ENCODE results near the gene SHISA7. TPM values are rescaled to one million over a fixed set of nuclear protein-coding genes. Genes with fewer than 3 reads are reported as not detected.
A peak's percentile ranks its signal among the peaks of the same experiment; 100 is the strongest.
"Not testable (repeated sequence)": the region's sequence is repeated elsewhere in the genome, so short reads cannot be mapped to it uniquely, and the experiment has no call there.

The SHISA7 gene
- total RNA-seq, 1 experiment from 2014 or later = 0.06 TPM

DNA sequence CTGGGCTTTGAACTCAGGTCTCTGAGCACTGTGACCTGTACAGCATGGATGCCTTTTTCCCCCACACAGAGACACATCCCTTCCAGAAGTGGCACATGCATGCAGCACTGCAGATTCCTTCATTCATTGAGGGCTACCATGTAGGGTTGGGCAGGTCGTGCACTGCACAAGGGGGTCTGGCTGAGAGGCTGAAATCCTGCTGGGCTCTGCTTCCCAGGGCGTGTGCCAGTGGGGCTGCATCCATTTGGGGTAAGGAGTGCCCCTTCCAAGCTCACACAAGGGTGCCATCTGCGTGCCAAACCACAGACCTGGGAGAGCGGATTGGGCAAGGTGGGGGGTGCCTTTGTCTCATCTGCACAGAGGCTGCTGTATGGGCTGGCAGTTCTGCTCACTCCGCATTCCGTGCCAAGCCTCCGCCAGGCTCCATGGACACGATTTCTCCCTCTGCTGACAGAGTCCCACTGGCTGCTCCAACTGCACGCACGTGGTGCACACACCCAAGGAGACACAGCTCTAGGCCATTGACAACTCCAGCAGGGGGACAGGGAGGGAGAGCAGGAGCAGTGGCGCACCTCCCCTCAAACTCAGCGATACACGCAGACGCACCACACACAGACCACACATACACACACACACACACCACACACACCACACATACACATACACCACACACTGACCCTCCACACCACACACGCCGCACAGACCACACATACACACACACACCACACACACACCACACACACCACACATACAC, 4.5 kb upstream of the SHISA7 start:
- peak; percentile 52 for DNase-seq (ENCODE audit: low read depth)

DNA sequence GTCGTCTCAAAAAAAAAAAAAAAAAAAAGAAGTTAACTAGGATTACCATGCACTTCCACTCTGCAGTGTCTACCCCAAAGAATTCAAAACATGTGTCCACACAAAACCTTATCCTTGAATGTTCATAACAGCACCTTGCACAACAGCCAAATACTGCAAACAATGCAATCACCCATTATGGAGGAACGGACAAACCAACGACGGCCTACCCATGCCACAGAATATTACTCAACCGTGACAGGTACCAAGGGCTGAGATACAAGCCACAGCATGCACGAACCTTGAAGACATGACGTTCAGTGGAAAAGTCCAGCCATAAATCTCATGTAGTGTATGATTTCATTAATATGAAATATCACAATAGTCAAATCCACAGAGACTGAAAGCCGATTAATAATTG, 3.0 kb upstream of the SHISA7 start:
- no peak for DNase-seq (ENCODE audit: low read depth)

DNA sequence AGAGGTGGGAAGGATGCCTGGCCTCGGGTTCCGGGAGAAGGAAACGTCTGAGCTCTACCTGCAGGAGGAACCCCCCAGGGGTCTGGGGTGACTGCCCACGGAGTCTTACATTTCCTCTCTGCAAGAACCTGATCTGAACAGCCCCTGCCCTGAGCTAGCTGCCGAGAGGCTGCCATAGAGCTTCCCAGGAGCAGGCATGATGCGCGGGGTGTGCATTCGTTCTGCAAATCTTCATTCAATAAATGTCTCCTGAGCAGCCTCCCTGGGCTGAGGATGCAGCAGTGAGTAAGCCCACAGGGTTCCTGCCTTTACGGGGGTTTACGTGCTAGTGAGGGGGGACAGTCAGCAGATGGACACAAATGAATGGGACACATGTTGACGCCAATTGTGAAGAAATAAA, 1.5 kb upstream of the SHISA7 start:
- no peak for DNase-seq (ENCODE audit: low read depth)

DNA sequence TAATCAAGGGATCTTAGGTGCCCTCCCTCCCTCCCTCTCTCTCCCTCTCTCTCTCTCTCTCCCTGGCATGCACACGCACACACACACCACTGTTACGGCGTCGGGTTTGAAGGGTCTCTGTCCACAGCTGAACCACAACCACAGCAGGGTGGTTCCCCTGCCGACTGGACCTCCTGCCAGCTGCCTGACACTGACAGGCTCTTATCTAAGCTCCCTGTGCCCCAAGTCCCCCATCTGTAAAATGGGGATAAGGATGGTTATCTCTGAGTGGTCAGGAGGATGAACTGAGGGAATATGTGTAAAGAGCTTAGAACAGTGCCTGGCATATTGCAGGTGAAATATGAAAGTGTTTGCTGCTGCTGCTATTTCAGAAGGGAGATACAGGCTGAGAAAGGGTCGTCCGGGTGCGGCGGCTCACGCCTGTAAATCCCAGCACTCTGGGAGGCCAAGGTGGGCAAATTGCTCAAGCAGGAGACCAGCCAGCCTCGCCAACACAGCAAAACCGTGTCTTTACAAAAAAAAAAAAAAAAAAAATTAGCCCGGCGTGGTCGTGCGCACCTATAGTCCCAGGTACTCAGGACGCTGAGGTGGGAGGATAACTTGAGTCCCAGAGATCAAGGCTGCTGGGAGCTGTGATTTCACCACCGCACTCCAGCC, 852 bp upstream of the SHISA7 start:
- DNase-seq (ENCODE audit: low read depth) = no peak

DNA sequence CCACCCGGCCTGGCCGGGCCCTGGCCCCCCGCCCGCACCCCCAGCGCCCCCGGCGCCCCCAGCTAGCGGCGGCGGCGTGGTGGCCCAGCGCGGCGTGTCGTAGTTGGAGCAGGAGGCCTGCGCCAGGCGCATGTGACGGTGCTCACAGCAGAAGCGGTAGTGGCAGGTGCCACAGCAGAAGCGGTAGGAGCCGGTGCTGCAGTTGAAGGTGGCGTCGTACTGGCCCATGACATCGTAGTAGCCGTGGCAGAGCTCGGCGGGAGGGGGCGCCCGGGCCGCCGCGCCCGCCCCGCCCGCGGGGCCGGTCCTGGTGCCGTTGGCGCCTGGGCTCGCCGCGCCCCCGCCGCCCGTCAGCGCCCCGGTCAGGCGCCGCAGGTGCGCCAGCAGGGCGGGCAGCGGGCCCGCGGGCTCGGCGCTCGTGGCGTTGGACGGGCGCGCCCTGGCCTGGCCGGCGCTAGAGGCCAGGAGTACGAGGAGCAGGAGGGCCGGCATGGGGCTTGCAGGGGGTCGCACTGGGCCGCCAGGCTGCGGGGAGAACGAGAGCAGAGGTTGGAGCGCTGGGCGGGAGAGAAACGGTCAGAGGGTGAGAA, 633 bp downstream of the SHISA7 start:
- DNase-seq (ENCODE audit: low read depth) = no peak

DNA sequence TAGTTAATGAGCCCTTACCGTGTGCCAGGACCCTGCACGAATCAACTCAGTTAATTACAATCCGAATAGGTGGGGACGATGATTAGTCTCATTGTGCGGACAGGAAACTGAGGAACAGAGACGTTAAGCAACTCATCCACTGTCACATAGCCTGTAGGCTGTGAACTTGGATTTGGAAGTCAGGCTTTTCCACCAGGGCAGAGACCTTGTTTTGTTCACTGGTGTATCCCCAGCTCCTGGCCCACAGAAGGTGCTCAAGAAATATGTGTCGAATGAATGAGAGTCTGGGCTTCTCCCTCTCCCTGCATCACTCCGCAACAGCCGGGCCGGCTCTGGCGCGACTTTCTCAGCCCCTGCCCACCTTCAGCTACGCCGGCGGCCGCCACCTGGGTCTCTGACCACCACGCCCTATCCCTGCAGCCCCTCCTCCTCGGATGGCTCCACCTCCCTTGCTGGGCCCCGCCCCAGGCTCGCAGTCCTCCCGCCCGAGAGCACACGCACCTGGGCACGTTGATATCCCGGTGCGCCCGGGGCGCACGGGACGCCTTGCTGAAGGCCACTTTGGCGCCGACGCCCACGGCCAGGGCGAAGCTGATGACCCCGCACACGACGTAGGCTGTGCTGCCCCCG, 1.3 kb downstream of the SHISA7 start:
- DNase-seq (ENCODE audit: low read depth) = no peak

DNA sequence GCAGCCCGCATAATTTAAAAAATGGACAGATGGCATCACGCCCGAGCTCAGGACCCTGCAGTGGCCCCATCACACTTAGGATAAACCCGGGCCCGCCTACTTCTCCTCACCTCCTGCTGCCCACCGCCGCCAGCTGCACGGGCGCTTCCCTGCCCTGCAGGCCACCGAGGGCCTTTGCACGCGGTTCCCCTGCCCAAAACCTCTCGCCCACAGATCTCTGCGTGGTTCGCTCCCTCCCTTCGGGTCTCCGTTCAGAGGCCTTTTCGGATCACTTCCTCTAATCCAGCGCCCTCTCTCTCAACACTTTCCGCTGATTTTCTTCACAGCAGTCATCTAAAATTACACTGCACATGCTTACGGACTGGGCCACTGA, 1.8 kb downstream of the SHISA7 start:
- no peak for DNase-seq (ENCODE audit: low read depth)

DNA sequence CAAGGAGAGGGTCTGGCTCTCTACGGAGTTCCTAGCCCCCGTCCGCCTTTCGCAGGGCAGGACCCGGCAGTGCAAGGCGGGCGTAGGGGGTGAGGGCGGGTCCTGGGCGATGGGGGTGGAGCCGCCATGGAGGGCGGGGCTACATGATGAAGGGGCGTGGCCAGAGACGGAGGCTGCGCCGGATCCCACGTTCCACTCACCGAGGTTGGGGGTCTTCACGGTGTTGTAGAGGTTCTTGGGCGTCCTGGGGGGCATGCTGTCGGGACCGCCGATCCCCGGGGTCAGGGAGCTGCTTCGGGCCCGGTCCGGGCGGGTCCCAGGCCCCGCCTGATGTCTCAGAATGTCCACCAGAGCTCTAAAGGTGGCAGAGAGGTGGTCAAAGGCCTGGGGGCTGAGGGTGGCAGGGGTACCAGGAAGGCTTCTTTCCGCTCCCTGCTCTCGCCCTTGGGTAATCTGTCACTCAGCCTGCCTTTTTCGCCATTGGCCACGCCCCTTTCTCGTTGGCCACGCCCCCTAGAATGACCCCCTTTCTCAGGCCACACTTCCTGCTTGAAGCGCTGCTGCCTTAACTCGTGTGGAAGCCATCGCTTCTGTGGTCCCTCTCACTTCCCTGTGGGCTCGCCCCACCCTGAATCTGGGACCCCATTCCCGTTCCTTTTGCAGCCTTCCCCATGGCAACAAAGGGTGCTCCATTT, 2.5 kb downstream of the SHISA7 start:
- DNase-seq (ENCODE audit: low read depth) = no peak

DNA sequence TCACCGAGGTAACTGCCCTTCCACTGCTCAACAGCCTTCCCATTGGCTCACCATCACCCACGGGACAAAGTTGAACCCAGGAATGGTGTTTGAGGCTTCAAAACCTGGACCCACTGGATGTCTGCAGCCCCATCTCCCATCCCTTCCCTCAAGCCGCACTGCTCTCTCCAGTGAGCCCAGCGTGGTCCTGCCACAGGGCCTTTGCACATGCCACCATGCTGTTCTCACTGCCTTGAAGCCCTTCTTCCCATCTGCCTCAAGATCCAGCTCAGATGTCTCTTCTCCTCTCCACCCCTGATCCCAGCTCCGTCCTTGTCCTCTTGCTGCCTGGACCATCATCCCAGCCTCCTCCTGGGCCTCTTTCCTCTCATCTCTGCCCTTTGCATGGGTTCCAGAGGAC, 4.0 kb downstream of the SHISA7 start:
- no peak for DNase-seq (ENCODE audit: low read depth)

DNA sequence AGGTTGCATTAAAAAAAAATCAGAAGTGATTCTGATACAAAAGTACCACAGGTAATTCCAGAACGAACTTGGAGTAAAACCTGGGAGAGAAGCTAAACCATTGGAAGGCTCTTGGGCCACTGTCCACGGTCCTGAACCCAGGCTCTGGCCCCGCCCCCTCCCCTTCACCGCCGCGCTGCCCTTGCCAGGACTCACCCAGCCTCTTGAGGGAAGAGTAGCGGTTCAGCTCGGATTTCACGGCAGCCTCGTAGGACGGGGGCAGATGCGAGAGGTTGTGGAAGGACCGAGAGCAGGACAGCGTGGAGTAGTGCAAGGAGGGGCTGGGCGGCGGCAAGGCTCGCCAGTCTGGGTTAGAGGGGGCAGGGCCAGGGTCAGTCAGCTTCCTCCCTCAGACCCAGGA, 5.7 kb downstream of the SHISA7 start:
- DNase-seq (ENCODE audit: low read depth) = peak; percentile 54

DNA sequence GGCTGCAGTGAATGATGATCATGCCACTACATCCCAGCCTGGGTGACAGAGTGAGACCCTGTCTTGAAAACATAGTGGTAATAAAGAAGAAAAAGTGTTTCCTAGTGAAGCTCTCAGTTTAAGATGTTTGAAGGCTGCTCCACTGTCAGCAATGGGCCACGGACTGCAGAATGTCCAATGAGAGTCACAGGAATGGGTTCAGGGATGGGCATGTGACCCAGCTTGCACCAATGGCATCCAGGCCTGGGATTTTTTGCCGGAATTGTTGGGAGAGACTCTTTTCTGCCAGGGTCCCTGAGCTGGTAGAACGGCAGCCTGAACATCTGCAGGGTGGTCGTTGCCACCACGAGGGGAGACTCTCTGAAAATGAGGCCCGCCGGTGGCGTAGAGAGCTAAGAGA, 6.3 kb downstream of the SHISA7 start:
- no peak for DNase-seq (ENCODE audit: low read depth)

DNA sequence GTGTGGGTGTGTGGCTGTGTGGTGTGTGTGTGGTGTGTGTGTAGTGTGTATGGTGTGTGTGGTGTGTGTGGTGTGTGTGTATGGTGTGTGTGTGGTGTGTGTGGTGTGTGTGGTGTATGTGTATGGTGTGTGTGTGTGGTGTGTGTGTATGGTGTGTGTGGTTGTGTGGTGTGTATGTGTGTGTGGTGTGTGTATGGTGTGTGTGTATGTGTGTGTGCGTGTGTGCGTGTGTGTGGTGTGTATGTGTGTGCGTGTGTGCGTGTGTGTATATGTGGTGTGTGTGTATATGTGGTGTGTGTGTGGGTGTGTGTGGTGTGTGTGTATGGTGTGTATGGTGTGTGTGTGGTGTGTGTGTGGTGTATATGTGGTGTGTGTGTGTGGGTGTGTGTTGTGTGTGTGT, 8.1 kb downstream of the SHISA7 start:
- DNase-seq (ENCODE audit: low read depth) = no peak

DNA sequence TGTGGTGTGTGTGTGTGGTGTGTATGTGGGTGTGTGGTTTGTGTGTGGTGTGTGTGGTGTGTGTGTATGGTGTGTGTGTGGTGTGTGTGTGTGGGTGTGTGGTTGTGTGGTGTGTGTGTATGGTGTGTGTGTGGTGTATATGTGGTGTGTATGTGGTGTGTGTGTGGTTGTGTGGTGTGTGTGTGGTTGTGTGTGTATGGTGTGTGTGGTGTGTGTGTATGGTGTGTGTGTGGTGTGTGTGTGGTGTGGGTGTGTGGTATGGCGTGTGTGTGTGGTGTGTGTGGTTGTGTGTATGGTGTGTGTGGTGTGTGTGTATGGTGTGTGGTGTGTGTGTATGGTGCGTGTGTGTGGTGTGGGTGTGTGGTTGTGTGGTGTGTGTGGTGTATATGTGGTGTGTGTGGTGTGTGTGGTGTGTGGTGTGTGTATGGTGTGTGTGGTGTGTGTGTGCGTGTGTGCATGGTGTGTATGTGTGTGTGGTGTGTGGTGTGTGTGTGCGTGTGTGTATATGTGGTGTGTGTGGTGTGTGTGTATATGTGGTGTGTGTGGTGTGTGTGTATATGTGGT, 8.7 kb downstream of the SHISA7 start:
- no peak for DNase-seq (ENCODE audit: low read depth)

DNA sequence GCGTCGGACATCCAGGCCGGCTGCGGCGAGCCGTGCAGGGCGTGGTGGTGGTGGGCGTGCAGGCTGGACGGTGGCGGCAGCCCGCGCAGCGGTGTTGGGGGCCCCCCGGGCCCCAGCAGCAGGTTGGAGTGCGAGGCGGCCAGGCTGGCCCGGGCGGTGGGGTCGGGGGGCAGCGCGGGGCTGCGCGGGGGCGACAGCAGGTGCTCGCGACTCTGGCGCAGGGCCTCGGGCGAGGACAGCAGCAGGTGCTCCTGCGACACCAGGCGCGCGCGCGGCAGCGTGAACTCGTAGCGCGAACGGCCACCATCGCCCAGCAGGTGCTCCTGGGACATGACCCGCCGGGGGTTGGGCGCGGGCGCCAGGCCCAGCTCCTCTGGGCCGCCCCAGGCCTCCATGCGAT, 9.8 kb downstream of the SHISA7 start:
- DNase-seq (ENCODE audit: low read depth) = no peak

DNA sequence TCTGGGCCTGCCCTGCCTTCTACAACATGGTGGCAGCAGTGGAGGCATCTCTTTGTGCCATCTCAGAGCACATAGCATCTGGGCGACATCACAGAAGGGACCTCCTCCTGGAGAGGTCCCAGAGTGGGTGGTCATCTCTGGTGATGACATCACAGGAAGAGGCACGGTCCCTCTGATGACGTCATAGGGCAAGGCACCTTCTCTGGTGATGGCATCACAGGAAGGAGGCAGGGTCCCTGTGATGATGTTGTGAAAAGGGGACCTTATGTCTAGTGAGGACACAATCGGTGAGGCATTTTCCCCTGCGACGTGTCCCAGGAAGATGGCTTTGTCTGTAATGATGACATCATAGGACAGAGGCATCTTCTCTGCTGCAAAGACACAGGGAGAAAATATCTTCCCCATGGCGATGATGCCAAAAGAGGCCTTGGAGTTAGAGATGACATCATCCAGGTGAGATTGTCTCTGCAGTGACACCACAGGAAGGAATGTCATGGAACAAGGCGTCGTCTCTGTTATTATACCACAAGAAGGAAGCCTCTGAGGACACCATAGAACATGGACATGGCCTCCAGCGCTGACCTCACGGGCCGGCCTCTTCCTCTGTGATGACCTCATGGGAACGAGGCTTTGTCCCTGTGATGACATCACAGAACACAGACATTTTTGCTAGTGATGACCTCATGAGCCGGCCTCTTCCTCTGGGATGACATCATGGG, 10.7 kb downstream of the SHISA7 start:
- DNase-seq (ENCODE audit: low read depth) = no peak

DNA sequence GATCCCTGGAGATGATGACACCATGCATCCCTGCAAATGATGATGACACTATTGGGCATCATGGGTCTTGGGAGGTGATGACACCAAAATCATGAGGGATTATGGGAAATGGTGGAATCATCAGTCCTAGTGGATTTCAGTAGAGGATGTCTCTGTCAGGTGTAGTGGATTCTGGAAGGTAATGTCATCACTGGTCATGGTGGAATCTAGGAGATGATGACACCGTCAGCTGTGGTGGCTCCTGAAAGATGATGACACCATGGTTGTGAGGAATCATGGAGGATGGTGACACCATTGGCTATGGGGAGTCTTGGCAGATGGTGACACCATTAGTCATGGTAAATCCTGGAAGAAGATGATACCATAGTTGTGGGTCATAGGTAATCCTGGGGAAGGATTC, 11.9 kb downstream of the SHISA7 start:
- DNase-seq (ENCODE audit: low read depth) = no peak

DNA sequence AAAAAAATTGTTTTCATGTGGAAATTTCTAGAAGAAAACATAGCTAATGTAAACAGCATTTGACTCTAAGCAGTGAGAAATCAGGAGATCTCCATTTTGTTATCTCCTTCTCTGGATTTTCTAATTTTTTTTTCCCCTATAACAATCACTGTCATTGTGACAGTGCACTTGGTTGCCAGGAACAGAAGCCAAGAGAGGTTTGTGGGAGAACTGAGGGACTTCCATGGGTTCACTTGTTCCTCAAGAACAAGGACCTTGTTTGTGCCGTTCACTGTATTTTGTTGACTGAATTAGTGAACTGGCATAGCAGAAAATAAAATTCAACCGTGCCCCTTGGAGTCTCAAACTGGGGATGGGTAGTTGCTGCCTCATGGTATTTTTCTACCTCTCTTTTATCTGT, 17.1 kb downstream of the SHISA7 start:
- DNase-seq (ENCODE audit: low read depth) = no peak

DNA sequence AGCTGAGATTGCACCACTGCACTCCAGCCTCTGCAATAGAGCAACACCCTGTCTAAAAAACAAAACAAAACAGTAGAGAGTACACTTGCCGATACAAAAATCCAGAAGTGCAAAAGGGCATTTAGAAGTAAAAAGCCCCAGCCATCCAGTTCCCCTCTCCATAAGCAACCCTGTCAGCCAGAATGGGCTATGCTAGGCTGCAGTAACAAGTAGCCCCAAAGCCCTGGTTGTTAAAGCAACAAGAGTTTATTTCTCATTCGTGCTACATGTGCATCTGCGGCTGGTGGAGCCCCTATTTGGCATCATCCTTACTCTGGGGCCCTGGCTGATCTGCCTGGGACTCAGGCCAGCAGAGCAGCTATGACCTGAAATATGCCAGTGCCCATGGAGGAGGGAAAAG, 18.6 kb downstream of the SHISA7 start:
- DNase-seq (ENCODE audit: low read depth) = no peak

DNA sequence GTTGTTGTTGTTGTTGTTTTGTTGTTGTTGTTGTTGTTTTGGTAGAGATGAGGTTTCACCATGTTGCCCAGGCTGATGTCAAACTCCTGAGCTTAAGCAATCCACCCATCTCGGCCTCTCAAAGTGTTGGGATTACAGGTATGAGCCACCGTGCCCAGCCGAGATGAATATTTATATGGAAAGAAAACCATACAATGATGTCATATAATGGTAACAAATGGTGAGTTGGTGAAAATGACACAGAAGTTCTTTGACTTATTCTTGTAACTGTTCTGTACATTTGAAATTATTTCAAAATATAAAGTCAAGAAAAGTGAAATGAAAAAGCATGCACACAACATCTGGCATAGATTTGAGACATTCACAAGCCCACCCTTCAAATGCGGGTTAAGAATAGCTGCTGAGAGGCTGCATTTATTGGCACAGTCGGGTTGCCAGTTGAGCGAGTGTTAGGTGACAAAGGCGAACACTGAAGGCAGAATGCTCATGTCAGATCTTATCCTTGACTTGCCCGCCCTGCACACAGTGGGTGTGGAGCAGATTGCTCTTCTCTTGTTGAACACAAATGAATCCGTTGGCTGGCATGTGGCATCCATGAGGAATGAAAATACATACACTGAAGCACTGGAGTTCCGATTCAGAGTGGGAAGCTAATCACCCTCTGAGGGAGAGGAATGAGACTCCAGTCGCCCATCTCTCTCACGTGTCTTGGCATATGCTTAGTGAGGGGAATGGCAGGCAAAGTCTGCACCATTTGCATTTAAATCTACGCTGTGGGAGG, 19.7 kb downstream of the SHISA7 start:
- no peak for DNase-seq (ENCODE audit: low read depth)

DNA sequence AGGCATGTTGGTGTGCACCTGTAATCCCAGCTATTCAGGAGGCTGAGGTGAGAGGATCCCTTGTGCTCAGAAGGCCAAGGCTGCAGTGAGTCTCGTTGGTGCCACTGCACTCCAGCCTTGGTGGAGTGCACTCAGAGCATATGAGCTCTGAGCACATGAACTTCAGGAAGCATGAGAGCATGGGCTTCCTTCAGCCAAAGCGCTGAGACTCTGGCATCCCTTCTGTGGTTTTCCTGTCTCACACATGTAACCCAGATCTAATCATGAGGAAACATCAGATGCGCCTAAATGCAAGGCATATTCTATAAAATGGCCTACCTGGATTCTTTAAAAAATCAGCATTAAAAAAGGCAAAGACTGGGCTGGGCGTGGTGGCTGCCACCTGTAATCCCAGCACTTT, 21.8 kb downstream of the SHISA7 start:
- DNase-seq (ENCODE audit: low read depth) = not testable (repeated sequence)

All from LHCN-M2 (cell line).